HG03378 (cell line): Measurements from ENCODE around the gene BOLA3.
"Not testable (repeated sequence)": the region's sequence is repeated elsewhere in the genome, so short reads cannot be mapped to it uniquely, and the experiment has no call there.

Experiments used
- ATAC-seq: cut with Tn5 transposase; IDR thresholded peaks from one replicate; pipeline ENCODE4 v1.9.1; 2021; ENCODE audit warnings: mild to moderate bottlenecking, moderate library complexity; ENCODE audit not compliant: unreplicated experiment

The BOLA3 gene

GRCh38 chr2:74147727-74148456, at the start of gene BOLA3:
Gene BOLA3, minus strand, starts transcription at chr2:74147912. Its CDS starts 38 bp downstream, at chr2:74147874.
- ATAC-seq = peak; percentile 54

- ATAC-seq = no peak
Measured at GRCh38 chr2:74197049-74197448, 49.3 kb upstream of the BOLA3 start.

GRCh38 chr2:74194799-74195198, 47.1 kb upstream of the BOLA3 start:
- no peak for ATAC-seq

- ATAC-seq = no peak
Measured at GRCh38 chr2:74191596-74192380, 44.1 kb upstream of the BOLA3 start.

- ATAC-seq = no peak
Measured at GRCh38 chr2:74188696-74189095, 41.0 kb upstream of the BOLA3 start.

GRCh38 chr2:74188018-74188601, 40.4 kb upstream of the BOLA3 start:
- no peak for ATAC-seq

GRCh38 chr2:74186706-74187105, 39.0 kb upstream of the BOLA3 start:
- ATAC-seq = not testable (repeated sequence)

- peak; percentile 76 for ATAC-seq
Measured at GRCh38 chr2:74186038-74186437, 38.3 kb upstream of the BOLA3 start.

- no peak for ATAC-seq
Measured at GRCh38 chr2:74183878-74184277, 36.2 kb upstream of the BOLA3 start.

GRCh38 chr2:74181739-74182138, 34.0 kb upstream of the BOLA3 start:
- peak; percentile 24 for ATAC-seq

- peak; percentile 15 for ATAC-seq
Measured at GRCh38 chr2:74179063-74179865, 31.6 kb upstream of the BOLA3 start.

- peak; percentile 72 for ATAC-seq
Measured at GRCh38 chr2:74178211-74179062, 30.7 kb upstream of the BOLA3 start, which contains the start of gene MOB1A. Gene MOB1A, minus strand, starts transcription at chr2:74178879. Its CDS starts 205 bp downstream, at chr2:74178674.

GRCh38 chr2:74177696-74178095, 30.0 kb upstream of the BOLA3 start:
- ATAC-seq = no peak

GRCh38 chr2:74174909-74175308, 27.2 kb upstream of the BOLA3 start:
- no peak for ATAC-seq

GRCh38 chr2:74168739-74169138, 21.0 kb upstream of the BOLA3 start:
- ATAC-seq = no peak

GRCh38 chr2:74164761-74165160, 17.0 kb upstream of the BOLA3 start:
- no peak for ATAC-seq

GRCh38 chr2:74162951-74163350, 15.2 kb upstream of the BOLA3 start:
- no peak for ATAC-seq

- ATAC-seq = no peak
Measured at GRCh38 chr2:74155830-74156229, 8.1 kb upstream of the BOLA3 start.

- no peak for ATAC-seq
Measured at GRCh38 chr2:74152954-74153353, 5.2 kb upstream of the BOLA3 start.
